Activated CD4-positive, alpha-beta T cell treated with anti-CD3 and anti-CD28 coated beads, Interleukin-2, amount 10 ng/mL, durations not matched to agents 7 days and 5 days (primary cell): ENCODE measurements around the gene RILPL2. TPM values are rescaled to one million over a fixed set of nuclear protein-coding genes. Genes with fewer than 3 reads are reported as not detected.

ENCODE experiments used
- total RNA-seq, 2 experiments: library from RNA; stranded (reverse); gene quantifications; one replicate each; pipeline ENCODE4 v1.2.3, GENCODE V29; 2021

RILPL2 gene
- total RNA-seq, 2 experiments from 2014 or later, result 6.0 to 6.5 TPM

Other genes with a start within 250 kb of the RILPL2 start
- 100 to 1,000 TPM; 134 to 162 TPM for gene MPHOSPH9, start 203.5 kb downstream of the RILPL2 start, total RNA-seq
- 10 to 100 TPM; 29.2 to 30.8 TPM for gene MTRFR, start 203.2 kb downstream of the RILPL2 start, total RNA-seq
- gene CDK2AP1, start 164.8 kb downstream of the RILPL2 start, total RNA-seq, result 10 to 100 TPM; 28.7 to 34.3 TPM
- 10 to 100 TPM; 38.1 to 41.8 TPM for gene SBNO1, start 71.8 kb downstream of the RILPL2 start, total RNA-seq
- 10 to 100 TPM; 73.6 to 85.3 TPM for gene KMT5A, start 52.6 kb downstream of the RILPL2 start, total RNA-seq
- gene SNRNP35, start 21.5 kb upstream of the RILPL2 start, total RNA-seq, result 10 to 100 TPM; 24.8 to 31.7 TPM
- under 1 TPM; 0.79 to 0.89 TPM for gene RILPL1, start 97.0 kb upstream of the RILPL2 start, total RNA-seq
- 100 to 1,000 TPM; 138 to 168 TPM for gene TMED2, start 147.9 kb upstream of the RILPL2 start, total RNA-seq
- gene DDX55, start 165.4 kb upstream of the RILPL2 start, total RNA-seq, result 10 to 100 TPM; 35.9 to 38.3 TPM
- 10 to 100 TPM; 64.4 to 66.2 TPM for gene EIF2B1, start 197.0 kb upstream of the RILPL2 start, total RNA-seq
- gene GTF2H3, start 197.1 kb upstream of the RILPL2 start, total RNA-seq, result 10 to 100 TPM; 46.7 to 47.8 TPM
- gene TCTN2, start 234.4 kb upstream of the RILPL2 start, total RNA-seq, result 1 to 10 TPM; 4.0 to 4.7 TPM